Measurements from ENCODE around the gene LIMS3.
"Not testable (repeated sequence)": the region's sequence is repeated elsewhere in the genome, so short reads cannot be mapped to it uniquely, and the experiment has no call there.

- TF ChIP-seq CTCF (conservative IDR thresholded peaks at IDR 0.05 in 1 of 2, IDR thresholded peaks at IDR 0.05 in 1 of 2; ENCODE audit: low read depth in 1 of 2, low read length in 2 of 2); EZH2 (IDR thresholded peaks at IDR 0.05; ENCODE audit: low read length, missing control alignments): not testable (repeated sequence)
These were observed 71.4 kb downstream of the LIMS3 start for GRCh38 chr2:109969864-109970263.
